Middle frontal gyrus (tissue), 1 donor: ENCODE measurements around the gene ZSCAN22.
"Not testable (repeated sequence)": the region's sequence is repeated elsewhere in the genome, so short reads cannot be mapped to it uniquely, and the experiment has no call there.

Source experiments
- DNase-seq: peaks from one replicate; pipeline ENCODE4 v3.0.0-alpha.2; 2015; ENCODE audit warnings: low spot score; ENCODE audit errors: extremely low spot score

Gene ZSCAN22

DNA sequence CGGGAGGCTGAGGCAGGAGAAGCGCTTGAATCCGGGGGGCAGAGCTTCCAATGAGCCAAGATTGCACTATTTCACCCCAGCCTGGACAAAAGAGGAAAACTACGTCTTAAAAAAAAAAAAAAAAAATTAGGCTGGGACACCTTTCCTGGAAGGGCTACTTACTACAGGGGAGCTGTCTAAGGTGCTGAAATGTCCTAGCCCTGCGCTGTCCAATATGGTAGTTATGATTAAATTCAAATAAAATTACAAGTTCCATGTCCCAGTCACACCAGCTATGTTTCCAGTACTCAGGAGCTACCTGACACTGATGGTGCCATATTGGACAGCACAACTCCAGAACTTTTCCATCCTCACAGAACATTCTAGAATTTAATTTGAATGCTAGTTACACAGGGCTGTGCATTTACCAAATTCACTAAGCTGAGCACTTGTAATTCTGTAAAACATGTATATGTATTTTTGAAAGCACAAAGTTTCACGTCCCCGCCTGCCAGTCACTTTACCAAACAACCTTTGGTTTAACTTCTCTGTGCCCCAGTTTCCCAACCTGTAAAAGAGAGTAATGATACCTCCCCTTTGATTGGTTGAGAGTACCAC is 9.2 kb upstream of the ZSCAN22 start:
- no peak for DNase-seq

DNA sequence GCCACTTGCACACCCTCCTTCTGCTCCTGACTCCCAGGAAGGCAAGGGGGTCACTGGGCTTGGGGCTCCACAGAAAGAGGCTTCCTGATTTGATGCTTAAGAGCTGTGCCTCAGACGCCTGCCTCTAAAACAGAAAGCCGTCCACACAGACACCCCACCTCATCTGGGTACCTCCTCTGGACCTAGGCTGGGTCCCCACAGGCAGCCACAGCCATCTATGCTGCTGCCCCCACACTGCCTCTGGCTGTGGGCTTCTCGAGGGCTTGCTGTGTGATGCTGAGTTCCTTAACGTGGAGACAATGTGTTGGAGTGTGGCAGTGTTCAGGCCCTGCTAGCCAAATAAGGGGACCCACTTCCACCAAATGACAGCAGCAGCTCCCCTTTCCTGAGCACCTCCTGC is 8.5 kb upstream of the ZSCAN22 start:
- no peak for DNase-seq

DNA sequence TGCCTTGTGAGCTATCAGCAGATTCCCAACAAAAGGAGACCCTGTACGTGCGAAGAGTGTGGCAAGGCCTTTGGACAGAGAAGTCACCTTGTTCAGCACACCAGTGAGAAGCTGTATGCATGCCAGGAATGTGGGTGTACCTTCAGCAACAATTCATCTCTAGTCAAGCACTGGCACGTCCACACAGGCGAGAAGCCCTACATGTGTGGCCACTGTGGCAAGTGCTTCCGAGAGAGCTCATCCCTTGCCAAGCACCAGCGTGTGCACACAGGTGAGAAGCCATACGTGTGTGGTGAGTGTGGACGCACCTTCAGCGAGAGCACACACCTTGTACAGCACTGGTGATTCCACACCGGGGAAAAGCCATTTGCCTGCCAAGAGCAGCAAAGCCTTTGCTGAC is 7.6 kb upstream of the ZSCAN22 start:
- DNase-seq = no peak

DNA sequence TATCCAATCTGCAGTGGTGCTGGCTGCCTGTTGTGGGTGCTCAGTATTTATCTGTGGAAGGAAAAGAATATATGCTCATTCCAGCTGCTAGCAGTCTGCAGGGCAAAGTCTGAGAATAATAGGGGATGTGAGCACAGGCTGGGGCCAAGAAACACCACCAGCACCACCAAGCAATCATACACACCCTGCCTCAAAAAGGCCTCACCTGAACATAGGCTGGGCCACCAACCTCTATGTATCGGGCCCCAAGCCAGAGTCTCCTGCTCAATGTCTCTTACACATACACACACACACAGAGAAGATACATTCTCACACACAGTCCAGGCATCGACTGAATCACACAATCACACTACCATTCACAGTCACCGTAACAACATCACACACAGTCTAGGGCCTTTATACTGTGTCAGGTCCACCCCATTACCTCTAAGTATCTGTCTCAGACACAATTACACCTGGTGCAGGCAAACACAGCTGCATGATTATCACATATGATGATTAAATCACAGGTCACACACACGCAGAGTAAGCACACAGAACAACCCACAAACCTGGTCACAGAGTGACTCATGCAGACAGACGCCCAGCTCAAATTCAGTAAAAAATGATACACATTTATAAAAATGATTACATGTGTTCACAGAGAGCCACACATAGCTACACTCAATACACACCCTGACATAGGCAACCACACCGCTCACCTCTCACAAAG is 1.3 kb upstream of the ZSCAN22 start:
- no peak for DNase-seq

DNA sequence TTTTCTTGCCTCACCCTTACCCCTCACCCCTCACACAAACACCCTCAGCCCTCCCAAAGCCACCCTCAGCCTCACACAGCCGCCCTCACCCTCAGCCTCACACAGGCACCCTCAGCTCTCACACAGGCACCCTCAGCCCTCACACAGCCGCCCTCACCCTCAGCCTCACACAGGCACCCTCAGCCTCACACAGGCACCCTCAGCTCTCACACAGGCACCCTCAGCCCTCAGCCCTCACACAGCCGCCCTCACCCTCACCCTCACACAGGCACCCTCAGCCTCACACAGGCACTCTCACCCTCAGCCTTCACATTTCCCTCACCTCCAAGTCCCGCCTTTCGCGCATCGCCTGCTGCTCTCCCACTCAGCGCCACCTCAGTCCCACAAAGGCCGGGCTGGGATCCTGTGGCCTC is 287 bp upstream of the ZSCAN22 start:
- DNase-seq = no peak

DNA sequence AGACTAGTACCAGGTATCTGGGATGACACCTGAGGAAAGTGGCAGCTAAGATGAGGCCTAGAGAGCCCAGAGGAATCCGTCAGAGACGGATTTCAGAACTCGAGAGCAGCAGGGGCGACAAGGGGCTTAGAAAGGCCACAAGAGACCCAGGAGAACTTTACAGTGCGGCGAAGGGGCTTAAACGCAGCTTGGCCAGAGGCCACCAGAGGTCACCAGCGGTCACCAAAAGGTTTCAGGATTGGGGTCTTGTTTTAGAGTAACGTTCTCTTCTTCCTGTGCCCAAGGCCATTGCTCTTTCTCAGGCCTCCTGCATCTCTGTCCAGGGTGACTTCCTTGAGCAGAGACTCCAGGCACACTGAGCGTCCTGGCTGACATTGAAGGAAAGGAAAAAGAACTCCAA is 2.2 kb downstream of the ZSCAN22 start:
- DNase-seq = no peak

DNA sequence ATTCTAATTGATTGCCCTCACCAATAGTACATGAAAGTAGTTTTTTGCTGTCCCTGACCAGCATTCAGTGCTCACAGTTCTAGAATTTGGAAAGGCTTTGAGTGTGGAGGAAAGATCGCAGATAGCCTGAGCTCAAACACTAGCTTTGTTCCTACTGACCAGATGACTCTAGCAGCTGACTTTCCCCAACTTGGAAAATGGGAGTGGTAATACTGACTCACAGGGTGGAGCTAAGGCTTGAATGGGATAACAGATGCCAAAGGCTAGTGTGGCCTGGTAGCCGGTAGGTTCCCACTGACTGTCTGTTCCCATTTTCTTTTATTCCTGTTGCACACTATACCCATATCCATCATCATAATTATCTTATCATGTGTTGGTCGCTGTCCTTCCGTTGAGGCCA is 3.7 kb downstream of the ZSCAN22 start:
- DNase-seq = peak; percentile 44

DNA sequence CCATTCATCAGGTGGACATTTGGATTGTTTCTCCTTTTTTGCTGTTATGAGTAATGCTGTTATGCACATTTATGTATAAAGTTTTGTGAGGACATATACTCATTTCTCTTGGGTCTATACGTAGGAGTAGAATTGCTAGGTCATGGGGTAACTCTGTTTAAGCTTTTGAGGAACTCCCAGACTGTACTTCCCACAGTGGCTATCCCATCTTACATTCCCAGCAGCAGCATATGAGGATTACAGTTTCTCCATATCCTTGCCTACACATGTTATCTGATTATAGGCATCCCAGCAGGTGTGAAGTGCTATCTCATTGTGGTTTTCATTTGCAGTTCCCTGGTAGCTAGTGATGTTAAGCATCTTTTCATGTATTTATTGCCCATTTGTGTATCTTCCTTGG is 5.9 kb downstream of the ZSCAN22 start:
- no peak for DNase-seq

DNA sequence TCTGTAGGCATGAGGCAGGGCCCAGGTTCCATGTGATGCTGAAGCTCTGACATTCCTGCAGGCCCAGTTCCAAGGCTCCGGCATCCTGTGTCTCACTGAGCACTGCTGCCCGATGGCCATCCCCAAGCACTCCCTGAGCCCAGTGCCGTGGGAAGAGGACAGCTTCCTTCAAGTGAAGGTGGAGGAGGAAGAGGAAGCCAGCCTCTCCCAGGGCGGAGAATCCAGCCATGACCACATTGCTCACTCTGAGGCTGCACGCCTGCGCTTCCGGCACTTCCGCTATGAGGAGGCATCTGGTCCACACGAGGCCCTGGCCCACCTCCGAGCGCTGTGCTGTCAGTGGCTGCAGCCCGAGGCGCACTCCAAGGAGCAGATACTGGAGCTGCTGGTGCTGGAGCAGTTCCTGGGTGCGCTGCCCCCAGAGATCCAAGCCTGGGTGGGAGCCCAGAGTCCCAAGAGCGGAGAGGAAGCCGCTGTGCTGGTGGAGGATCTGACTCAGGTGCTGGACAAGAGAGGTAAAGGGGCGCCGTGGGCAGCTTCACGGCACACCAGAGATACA is 8.0 kb downstream of the ZSCAN22 start:
- DNase-seq = no peak

DNA sequence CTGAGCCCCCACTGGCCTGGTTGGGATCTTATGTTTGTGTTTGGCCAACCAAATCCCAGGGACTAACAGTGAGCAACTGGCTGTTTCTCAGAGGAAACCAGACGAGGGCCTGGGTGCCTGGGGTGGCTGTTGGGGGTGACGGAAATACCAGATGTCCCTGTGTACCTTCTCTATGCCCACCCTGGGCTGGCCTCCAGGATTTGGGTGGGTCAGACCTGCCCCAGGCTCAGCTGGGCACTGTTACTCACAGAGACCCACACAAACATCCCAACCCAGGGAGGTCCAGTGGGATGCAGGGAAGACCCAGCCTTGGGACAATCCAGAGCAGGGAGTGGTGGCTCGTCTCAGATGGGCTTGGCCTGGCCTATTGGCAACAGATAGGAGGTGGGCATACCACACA is 8.8 kb downstream of the ZSCAN22 start:
- DNase-seq = no peak

DNA sequence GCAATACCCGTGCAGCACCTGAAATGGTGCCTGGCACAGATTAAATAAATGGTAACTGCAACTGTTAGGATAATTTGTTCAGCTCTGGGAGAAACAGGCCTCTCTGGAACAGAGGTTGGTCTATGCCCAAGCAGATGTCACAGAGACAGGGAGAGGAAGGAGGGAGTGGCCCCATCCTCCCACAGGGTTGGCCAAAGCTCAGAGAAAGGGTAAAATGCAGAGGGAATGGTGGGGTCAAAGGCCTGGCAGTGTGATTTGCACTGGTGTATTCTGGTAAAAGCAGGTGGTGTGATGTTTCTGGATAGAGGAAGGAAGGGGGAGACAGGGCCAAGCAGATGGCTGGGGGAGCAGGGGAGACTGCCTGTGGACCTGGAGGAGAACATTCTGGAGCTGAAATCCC is 9.4 kb downstream of the ZSCAN22 start:
- DNase-seq = no peak

DNA sequence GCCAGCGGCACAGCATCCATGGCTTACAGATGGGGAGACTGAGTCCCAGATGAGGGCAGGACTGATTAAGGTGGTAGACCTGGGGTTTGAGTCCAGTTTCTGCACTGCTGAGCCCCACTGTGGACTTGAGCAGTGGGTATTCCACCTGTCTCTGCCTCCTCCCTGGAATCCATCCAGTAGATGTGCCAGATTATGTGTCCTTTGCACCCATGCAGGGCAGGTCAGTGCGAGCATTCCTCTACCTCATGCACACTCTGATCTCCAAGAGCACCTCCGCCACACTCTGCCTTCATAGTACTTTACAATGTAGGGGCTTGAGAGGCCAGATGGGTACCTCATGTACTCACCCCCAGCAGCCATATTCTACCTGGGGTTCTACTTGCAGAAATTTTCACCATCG is 10.0 kb downstream of the ZSCAN22 start:
- no peak for DNase-seq

DNA sequence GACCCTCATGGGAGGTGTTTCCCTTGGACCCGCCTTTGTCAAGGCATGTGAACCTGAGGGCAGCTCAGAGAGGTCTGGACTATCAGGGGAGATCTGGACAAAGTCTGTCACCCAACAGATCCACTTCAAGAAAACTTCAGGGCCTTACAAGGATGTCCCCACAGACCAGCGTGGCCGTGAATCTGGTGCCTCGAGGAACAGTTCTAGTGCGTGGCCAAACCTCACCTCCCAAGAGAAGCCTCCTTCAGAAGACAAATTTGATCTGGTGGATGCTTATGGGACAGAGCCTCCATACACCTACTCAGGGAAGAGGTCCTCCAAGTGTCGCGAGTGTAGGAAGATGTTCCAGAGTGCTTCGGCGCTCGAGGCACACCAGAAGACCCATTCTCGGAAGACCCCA is 11.5 kb downstream of the ZSCAN22 start:
- DNase-seq = no peak

DNA sequence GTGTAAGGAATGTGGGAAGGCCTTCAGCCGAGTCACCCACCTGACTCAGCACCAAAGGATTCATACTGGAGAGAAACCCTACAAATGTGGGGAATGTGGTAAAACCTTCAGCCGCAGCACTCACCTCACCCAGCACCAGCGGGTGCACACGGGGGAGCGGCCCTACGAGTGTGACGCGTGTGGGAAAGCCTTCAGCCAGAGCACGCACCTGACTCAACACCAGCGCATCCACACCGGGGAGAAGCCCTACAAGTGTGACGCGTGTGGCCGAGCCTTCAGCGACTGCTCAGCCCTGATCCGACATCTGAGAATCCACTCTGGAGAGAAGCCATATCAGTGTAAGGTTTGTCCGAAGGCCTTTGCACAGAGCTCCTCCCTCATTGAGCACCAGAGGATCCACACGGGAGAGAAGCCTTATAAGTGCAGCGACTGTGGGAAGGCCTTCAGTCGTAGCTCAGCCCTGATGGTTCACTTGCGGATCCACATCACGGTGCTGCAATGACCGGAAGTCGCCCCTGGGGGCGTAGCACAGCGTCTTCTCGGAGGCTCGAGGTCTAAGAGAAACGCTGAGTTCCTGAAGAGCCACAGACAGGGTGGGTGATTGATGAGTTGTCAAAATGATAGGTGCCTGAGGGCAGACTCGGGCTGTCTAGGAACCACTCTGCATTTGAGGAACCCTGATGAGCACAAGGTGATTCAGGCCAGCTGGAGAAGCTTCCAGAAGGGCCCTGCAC is 12.2 kb downstream of the ZSCAN22 start:
- no peak for DNase-seq

DNA sequence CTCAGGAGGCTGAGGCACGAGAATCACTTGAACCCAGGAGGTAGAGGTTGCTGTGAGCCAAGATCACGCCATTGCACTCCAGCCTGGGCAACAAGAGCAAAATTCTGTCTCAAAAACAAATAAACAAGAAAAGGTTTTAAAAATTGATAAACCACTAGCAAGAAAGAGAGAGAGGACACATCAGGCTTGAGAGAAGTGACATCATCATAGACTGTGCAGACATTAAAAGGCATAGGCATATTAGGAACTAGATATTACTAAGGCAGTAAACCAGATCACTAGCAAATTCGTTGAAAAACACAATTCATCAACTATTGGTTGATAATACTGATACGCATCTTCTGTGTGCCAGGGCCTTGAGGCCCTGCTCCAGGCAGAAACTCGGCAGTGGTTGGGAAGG is 18.8 kb downstream of the ZSCAN22 start:
- DNase-seq = no peak

DNA sequence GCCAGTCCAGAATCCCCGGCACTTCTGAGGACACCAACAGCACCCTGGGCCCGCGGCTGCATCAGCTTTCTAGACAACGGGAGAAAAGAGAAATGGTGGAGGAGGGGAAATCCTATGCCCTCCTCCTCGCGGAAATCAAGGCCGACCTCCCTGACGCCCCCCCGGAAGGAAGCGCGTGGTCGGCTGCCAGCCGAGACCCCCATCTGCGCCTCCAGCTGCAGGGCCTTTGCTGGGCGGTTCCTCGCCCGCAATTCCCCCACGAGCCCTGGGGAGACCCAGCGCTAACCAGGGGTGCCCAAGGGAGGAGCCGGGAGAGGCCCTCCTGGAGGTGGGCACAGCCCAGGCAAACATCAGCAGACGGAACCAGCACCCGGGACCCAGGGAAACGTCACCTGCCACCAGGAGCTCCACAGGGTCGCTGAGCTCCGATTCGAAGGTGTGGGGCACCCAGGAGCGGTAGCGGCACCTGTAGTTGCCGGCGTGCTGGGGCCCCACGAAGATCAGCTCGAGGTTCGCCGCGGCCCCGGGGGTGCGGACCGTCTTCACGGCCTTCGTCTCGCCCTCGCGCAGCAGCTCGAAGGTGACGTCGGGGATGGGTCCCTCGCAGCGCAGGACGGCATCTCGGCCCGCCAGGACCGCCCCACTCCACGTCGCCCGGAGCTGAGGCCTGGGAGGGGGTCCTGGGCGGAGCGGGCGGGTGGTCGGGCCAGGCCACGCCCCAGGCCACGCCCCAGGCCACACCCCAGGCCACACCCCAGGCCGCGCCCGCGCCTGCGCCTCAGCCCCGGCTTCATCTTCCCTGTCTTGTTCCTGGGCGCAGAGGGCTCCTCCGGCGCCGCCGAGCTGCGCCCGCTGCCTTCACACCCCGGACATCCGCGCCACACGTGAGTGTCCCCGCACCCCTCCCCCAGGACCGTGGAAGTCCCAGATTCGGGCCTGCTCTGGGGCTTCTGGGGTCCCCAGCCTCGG is 20.5 kb downstream of the ZSCAN22 start:
- peak; percentile 54 for DNase-seq

DNA sequence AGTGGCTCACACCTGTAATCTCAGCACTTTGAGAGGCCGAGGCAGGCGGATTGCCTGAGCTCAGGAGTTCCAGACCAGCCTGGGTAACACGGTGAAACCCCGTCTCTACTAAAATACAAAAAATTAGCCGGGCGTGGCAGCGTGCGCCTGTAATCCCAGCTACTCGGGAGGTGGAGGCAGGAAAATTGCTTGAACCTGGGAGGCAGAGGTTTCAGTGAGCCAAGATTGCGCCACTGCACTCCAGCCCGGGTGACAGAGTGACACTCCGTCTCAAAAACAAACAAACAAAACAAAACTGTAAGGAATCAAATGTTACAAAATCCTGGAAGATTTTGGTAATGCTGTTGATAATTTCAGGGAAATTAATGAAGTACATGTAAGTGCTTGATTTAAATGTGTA is 21.3 kb downstream of the ZSCAN22 start:
- DNase-seq = not testable (repeated sequence)

DNA sequence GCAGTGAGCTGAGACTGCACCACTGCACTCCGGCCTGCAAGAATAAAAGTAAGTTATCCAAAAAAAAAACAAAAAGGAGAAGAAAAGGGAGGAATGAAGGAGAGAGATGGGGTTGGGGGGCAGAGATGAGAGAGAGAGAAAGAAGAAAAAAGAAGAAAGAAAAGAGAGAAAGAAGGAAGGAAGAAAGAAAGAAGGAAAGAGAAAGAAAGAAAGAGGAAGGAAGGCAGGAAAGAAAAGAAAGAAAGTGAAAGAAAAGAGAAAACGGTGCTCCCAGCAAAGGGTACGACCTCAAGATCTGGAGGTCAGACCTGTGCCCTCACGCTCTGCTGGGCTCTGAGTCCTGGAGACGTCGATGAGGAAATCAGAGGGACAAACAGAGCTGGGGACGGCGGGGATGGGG is 22.8 kb downstream of the ZSCAN22 start:
- no peak for DNase-seq

DNA sequence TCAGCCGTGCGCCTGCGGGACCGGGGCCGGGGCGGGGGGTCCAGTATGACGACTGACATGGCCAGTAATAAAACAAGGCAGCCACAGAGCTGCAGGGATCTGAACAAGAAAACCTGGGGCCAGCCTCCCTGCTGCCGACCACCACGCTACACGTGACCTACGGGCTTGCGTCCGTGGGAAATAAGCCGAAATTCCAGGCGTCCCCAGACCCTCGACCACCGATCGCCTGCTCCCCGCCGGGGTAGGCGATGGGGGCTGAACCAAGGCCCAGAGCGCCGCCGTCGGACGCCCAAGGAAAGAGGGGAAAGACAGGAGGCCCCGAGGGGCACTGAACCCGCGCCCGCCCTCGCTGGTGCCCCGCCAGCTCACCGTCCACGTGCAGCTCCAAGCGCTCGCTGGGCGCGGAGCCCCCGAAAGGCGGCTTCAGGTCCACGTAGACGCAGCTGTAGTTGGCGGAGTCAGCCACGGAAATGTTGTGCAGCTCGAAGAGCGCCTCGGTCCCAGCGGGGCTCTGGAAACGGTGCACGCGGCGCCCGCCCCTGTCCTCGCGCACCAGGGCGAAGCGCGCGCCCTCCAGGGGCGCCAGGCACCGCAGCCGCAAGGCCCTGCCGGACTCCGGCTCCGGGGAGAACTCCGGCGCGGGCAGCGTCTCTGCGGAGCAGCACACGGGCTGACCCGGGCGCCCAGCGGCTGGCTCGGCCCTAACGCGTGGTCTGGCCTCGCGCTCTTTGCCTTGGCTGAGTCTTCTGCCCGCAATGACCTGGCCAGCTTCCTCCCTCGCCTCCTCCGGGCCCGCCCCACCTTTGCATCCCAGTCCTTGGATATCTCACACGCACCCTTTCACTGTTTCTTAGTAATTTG is 23.4 kb downstream of the ZSCAN22 start:
- DNase-seq = no peak

DNA sequence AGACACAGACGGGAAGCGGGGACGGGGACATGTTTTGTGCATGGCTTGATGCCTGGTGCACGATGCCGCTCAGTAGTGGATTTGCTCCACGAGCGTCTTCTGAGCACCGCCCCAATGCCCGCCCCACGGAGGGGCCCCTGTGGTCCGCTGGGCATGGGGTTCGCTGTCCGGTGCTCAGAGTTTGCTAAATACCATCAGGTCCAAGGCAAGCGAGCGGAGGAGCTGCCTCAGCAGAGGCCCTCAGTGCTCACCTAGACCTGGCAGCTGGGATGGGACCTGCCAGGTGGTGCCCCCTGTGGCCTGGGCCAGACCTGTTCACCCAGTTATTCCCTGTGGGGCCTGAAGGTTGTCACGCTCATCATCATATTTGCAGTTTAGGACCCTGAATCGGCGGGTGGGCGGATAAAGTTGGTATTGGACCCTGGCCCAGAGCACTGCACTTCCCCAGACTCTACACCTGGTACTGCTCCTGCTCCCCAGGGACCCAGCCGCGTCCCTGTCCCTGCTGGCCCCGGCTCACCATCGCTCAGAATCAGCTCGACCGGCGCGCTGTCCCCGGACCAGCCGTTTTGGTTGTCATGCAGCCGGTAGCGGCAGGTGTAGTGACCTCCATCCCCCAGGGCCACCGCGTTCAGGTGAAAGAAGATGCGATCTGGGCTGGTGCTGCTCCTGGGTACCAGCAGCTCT is 24.2 kb downstream of the ZSCAN22 start:
- no peak for DNase-seq
